Lung (tissue), 12 donors: ENCODE measurements around the gene DGKB. TPM values are rescaled to one million over a fixed set of nuclear protein-coding genes. Genes with fewer than 3 reads are reported as not detected.

Experiments used
- ATAC-seq: fragments of 200-7000 bp; cut with Tn5 transposase; one replicate; pipeline ENCODE4 v1.9.1; 2020; ENCODE audit warnings: moderate number of reproducible peaks; ENCODE audit not compliant: insufficient read depth, low FRiP score
- DNase-seq, 3 donors: peaks; one replicate each; pipeline ENCODE4 v3.0.0-alpha.2; 2013 to 2017
- H3K27ac ChIP-seq, 2 donors: one replicate each; pipeline ENCODE4 v1.5.1; 2013; ENCODE audit warnings: mild to moderate bottlenecking in 2 of 2, moderate library complexity in 2 of 2, control low read depth in 1 of 2, inconsistent platforms in 1 of 2, low read depth in 1 of 2, low read length in 1 of 2
- H3K27me3 ChIP-seq, 3 donors: one replicate each; pipeline ENCODE4 v1.5.1; 2013; ENCODE audit warnings: low read length in 2 of 3; ENCODE audit not compliant: control insufficient read depth in 3 of 3, insufficient read depth in 3 of 3
- H3K36me3 ChIP-seq, 4 donors: one replicate each; pipeline ENCODE4 v1.5.1; 2013; ENCODE audit warnings: low read length in 4 of 4, mild to moderate bottlenecking in 1 of 4, moderate library complexity in 1 of 4; ENCODE audit not compliant: control insufficient read depth in 4 of 4, insufficient read depth in 4 of 4
- H3K4me1 ChIP-seq, 5 donors: one replicate each; pipeline ENCODE4 v1.5.1; 2013; ENCODE audit warnings: low read length in 5 of 5, mild to moderate bottlenecking in 2 of 5, moderate library complexity in 1 of 5; ENCODE audit not compliant: control insufficient read depth in 5 of 5, insufficient read depth in 5 of 5
- H3K4me3 ChIP-seq: one replicate; pipeline ENCODE4 v1.5.1; 2013; ENCODE audit warnings: mild to moderate bottlenecking, control low read depth, moderate library complexity
- H3K9ac ChIP-seq, 2 donors: one replicate each; pipeline ENCODE4 v1.5.1; 2013; ENCODE audit warnings: low read length in 2 of 2, control low read depth in 1 of 2; ENCODE audit not compliant: insufficient read depth in 1 of 2
- H3K9me3 ChIP-seq, 4 donors: one replicate each; pipeline ENCODE4 v1.5.1; 2013; ENCODE audit warnings: low read length in 3 of 4, mild to moderate bottlenecking in 1 of 4, moderate library complexity in 1 of 4; ENCODE audit not compliant: control insufficient read depth in 4 of 4, insufficient read depth in 3 of 4
- CTCF ChIP-seq: IDR thresholded peaks from 2 replicates; pipeline ENCODE4 v1.5.1; 2012; ENCODE audit warnings: mild to moderate bottlenecking; ENCODE audit errors: control extremely low read depth, extremely low read depth
- WGBS, 2 donors: extraction: QIAGEN DNeasy Blood & Tissue Kit; methylation state at CpG; one replicate each; pipeline ENCODE4 v1.1.7; 2013; 5-methylcytosine and 5-hydroxymethylcytosine counted together
- polyA plus RNA-seq, 2 donors: library from polyadenylated mRNA; stranded (reverse); fragments of 200-250 nt; gene quantifications; one replicate each; pipeline ENCODE4 v1.2.1, GENCODE V29; 2013
- total RNA-seq, 2 donors: library from RNA; depleted of rRNA in 1 of 2; stranded (reverse); fragments of >200 nt in 1 of 2; gene quantifications; one replicate each; pipeline ENCODE4 v1.2.1, GENCODE V29; 2014 to 2021
- donor health status: control.
- donor health status: control.
- donor health status: Bipolar disorder and iron deficiency.
- donor health status: healthy.
- donor health status: DM: yes; HTN: yes; CAD: no.

DGKB gene
- total and polyA plus RNA-seq, 4 donors = under 0.01 to 0.57 (median 0.06) TPM; not detected in 1

GRCh38 chr7:14639801-14640200 is 262.8 kb downstream of the DGKB start:
- 45 to 79% methylated on average over 1 of the region's 1 CpG for WGBS, 2 donors
- Histone ChIP-seq H3K27me3 (no peaks in the 10 kb centered on the region), H3K9me3 (peaks cover 0 to 5% (median 1%) of the 10 kb centered on the region in 4 donors), H3K4me1 (peaks cover 0 to 2% (median 0%) of the 10 kb centered on the region in 5 donors), H3K36me3 (no peaks in the 10 kb centered on the region), H3K4me3 (no peak overlapping the region), H3K27ac (no peak overlapping the region), H3K9ac (no peak overlapping the region)
- DNase-seq (peak in 2 of 3 donors; percentile 8 to 32), ATAC-seq (peak; percentile 87)
- no peak for TF ChIP-seq CTCF

- WGBS, 2 donors = 64 to 69% methylated on average over 2 of the region's 2 CpGs
- H3K9me3 ChIP-seq = peaks cover 0 to 5% (median 1%) of the 10 kb centered on the region in 4 donors
- DNase-seq (peak in 1 of 3 donors; percentile 3), ATAC-seq (no peak)
- no peaks in the 10 kb centered on the region for H3K36me3 ChIP-seq
- no peak for TF ChIP-seq CTCF
- H3K4me1 ChIP-seq = peaks cover 0 to 2% (median 0%) of the 10 kb centered on the region in 5 donors
- no peak overlapping the region for H3K4me3 ChIP-seq
- no peaks in the 10 kb centered on the region for H3K27me3 ChIP-seq
- no peak overlapping the region for H3K9ac ChIP-seq
- H3K27ac ChIP-seq = no peak overlapping the region
Observed at GRCh38 chr7:14639329-14639728, 263.2 kb downstream of the DGKB start.

- no peak overlapping the region for H3K4me3 ChIP-seq
- no peaks in the 10 kb centered on the region for H3K36me3 ChIP-seq
- H3K9me3 ChIP-seq = no peaks in the 10 kb centered on the region
- peaks cover 0 to 2% (median 0%) of the 10 kb centered on the region in 5 donors for H3K4me1 ChIP-seq
- DNase-seq (peak in 2 of 3 donors; percentile 6 to 12), ATAC-seq (no peak)
- no peak for TF ChIP-seq CTCF
- H3K9ac ChIP-seq = no peak overlapping the region
- 70 to 71% methylated on average over 2 of the region's 2 CpGs for WGBS, 2 donors
- H3K27me3 ChIP-seq = no peaks in the 10 kb centered on the region
- no peak overlapping the region for H3K27ac ChIP-seq
Observed at GRCh38 chr7:14637968-14638367, 264.6 kb downstream of the DGKB start.

GRCh38 chr7:14635955-14636354 is 266.6 kb downstream of the DGKB start:
- Histone ChIP-seq H3K9me3 (no peaks in the 10 kb centered on the region), H3K27me3 (no peaks in the 10 kb centered on the region), H3K36me3 (no peaks in the 10 kb centered on the region), H3K4me1 (peaks cover 0 to 2% (median 0%) of the 10 kb centered on the region in 5 donors), H3K27ac (no peak overlapping the region), H3K4me3 (no peak overlapping the region), H3K9ac (no peak overlapping the region)
- WGBS, 2 donors = 65 to 79% methylated on average over 4 of the region's 4 CpGs
- TF ChIP-seq CTCF = no peak
- no peak for DNase-seq
- no peak for ATAC-seq
